ENCODE results near the gene BCAP31. TPM values are rescaled to one million over a fixed set of nuclear protein-coding genes. Genes with fewer than 3 reads are reported as not detected.

The BCAP31 gene
- total RNA-seq, 2 experiments from 2014 or later: 155 to 158 TPM

DNA sequence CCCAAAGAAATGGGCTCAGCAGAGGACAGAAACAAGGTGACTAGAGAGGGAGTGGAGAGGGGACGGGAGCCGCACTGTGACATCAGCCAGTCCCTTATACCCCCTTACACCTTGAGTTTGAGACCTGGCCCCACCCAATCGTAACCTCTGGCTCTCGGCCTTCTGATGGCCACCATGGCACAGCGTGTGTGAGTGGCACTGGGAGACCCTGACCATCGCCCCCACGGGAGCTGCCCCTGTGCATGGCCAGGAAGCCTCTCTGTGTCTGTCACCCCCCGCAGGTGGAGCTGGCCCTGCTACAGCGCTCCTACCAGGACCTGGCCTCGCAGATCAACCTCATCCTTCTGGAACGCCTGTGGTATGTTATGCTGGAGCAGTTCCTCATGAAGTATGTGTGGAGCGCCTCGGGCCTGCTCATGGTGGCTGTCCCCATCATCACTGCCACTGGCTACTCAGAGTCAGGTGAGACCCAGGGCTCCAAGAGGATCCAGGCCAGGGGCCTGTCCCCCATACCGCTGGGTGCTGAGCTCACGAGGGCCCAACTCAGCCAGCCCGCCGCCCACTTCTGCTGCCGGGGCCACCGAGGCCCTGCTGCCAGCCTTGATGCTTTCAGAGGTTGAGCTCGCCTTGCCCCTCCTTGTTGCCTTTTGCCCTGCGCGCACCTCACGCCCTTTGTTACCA, 4.9 kb upstream of the BCAP31 start:
- ATAC-seq (no peak), DNase-seq (no peak)
- Mint-ChIP-seq H3K9me3 (ENCODE audit: insufficient read depth) (peaks cover 9% of the 10 kb centered on the region), H3K27ac (no peak overlapping the region), H3K4me1 (ENCODE audit: low read depth) (peaks cover 39% of the 10 kb centered on the region), H3K36me3 (ENCODE audit: low read depth) (peaks cover 23% of the 10 kb centered on the region), H3K4me3 (no peak overlapping the region), H3K27me3 (ENCODE audit: low read depth) (no peaks in the 10 kb centered on the region)
- ChIA-PET CTCF (no interaction called here), POLR2A (no interaction called here)

DNA sequence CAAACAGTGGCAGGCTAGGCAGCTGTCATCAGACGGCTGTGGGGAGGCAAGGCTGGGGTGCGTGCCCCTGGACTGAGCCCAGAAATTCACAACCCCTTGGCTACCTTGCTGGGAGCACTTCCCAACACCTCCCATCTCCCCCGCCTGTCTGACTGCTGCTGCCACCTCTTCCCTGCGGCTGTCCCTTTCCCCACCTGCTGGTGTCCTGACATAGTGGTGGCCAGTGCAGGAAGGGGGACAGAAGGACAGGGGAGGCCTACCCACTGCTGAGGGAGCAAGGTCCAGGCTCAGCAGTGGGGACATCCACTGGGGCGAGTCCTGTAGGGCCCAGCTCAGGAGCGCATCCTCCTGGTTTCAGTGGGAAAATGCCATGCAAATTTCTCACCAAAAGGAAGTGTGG, 3.9 kb upstream of the BCAP31 start:
- ATAC-seq (no peak), DNase-seq (no peak)
- no peaks in the 10 kb centered on the region for H3K27me3 Mint-ChIP-seq (ENCODE audit: low read depth)
- POLR2A ChIA-PET: interaction anchor here (1.5 to 1.9 kb wide), 2 partner anchors 12 to 197 kb away, joined by 4 to 5 read pairs; partner anchors contain the start of gene ARHGAP4
- H3K36me3 Mint-ChIP-seq (ENCODE audit: low read depth): peaks cover 26% of the 10 kb centered on the region
- H3K9me3 Mint-ChIP-seq (ENCODE audit: insufficient read depth): peaks cover 9% of the 10 kb centered on the region
- peaks cover 39% of the 10 kb centered on the region for H3K4me1 Mint-ChIP-seq (ENCODE audit: low read depth)
- CTCF ChIA-PET: interaction anchor here (1.2 kb wide), 2 partner anchors 8 to 16 kb away, joined by 3 to 4 read pairs; no protein-coding TSS in a partner anchor
- H3K27ac Mint-ChIP-seq: peak overlapping the region; percentile 83
- H3K4me3 Mint-ChIP-seq: peak overlapping the region; percentile 66

- Mint-ChIP-seq H3K4me1 (ENCODE audit: low read depth) (peaks cover 41% of the 10 kb centered on the region), H3K9me3 (ENCODE audit: insufficient read depth) (peaks cover 9% of the 10 kb centered on the region), H3K4me3 (peak overlapping the region; percentile 66), H3K36me3 (ENCODE audit: low read depth) (peaks cover 31% of the 10 kb centered on the region), H3K27ac (peak overlapping the region; percentile 83), H3K27me3 (ENCODE audit: low read depth) (no peaks in the 10 kb centered on the region)
- POLR2A ChIA-PET: interaction anchor here (0.7 to 1.9 kb wide), 3 partner anchors 12 to 240 kb away, joined by 3 to 5 read pairs (median 4); partner anchors contain the start of gene ARHGAP4
- ATAC-seq: no peak
- CTCF ChIA-PET: interaction anchor here (1.0 to 1.2 kb wide), 4 partner anchors 9 to 87 kb away, joined by 3 to 4 read pairs (median 3); no protein-coding TSS in a partner anchor
- DNase-seq: no peak
Observed at GRCh38 chrX:153727123-153727931, 3.1 kb upstream of the BCAP31 start.

GRCh38 chrX:153726286-153727122, 2.3 kb upstream of the BCAP31 start:
- DNase-seq (peak; percentile 66), ATAC-seq (peak; percentile 9)
- peaks cover 4% of the 10 kb centered on the region for H3K9me3 Mint-ChIP-seq (ENCODE audit: insufficient read depth)
- H3K36me3 Mint-ChIP-seq (ENCODE audit: low read depth): peaks cover 28% of the 10 kb centered on the region
- ChIA-PET POLR2A (interaction anchor here (0.7 to 1.9 kb wide), 3 partner anchors 13 to 241 kb away, joined by 3 to 5 read pairs (median 4); partner anchors contain the start of gene ARHGAP4), CTCF (interaction anchor here (1.0 to 1.2 kb wide), 4 partner anchors 8 to 88 kb away, joined by 3 to 5 read pairs (median 3); no protein-coding TSS in a partner anchor)
- H3K27me3 Mint-ChIP-seq (ENCODE audit: low read depth): no peaks in the 10 kb centered on the region
- peak overlapping the region; percentile 83 for H3K27ac Mint-ChIP-seq
- peaks cover 38% of the 10 kb centered on the region for H3K4me1 Mint-ChIP-seq (ENCODE audit: low read depth)
- H3K4me3 Mint-ChIP-seq: peak overlapping the region; percentile 66

GRCh38 chrX:153725832-153726285, 1.7 kb upstream of the BCAP31 start:
- Mint-ChIP-seq H3K27me3 (ENCODE audit: low read depth) (no peaks in the 10 kb centered on the region), H3K36me3 (ENCODE audit: low read depth) (peaks cover 23% of the 10 kb centered on the region), H3K4me1 (ENCODE audit: low read depth) (peaks cover 31% of the 10 kb centered on the region), H3K9me3 (ENCODE audit: insufficient read depth) (no peaks in the 10 kb centered on the region), H3K4me3 (peak overlapping the region; percentile 66), H3K27ac (peak overlapping the region; percentile 83)
- no peak for ATAC-seq
- CTCF ChIA-PET: interaction anchor here (1.0 to 1.2 kb wide), 2 partner anchors 9 to 38 kb away, joined by 3 to 5 read pairs; no protein-coding TSS in a partner anchor
- POLR2A ChIA-PET: no interaction called here
- no peak for DNase-seq

- ChIA-PET CTCF (no interaction called here), POLR2A (no interaction called here)
- peak; percentile 4 for ATAC-seq
- H3K4me1 Mint-ChIP-seq (ENCODE audit: low read depth): peaks cover 28% of the 10 kb centered on the region
- peak overlapping the region; percentile 77 for H3K27ac Mint-ChIP-seq
- DNase-seq: peak; percentile 34
- peak overlapping the region; percentile 71 for H3K4me3 Mint-ChIP-seq
- H3K36me3 Mint-ChIP-seq (ENCODE audit: low read depth): peaks cover 25% of the 10 kb centered on the region
- H3K9me3 Mint-ChIP-seq (ENCODE audit: insufficient read depth): no peaks in the 10 kb centered on the region
- no peaks in the 10 kb centered on the region for H3K27me3 Mint-ChIP-seq (ENCODE audit: low read depth)
Observed at GRCh38 chrX:153725039-153725831, 1.0 kb upstream of the BCAP31 start.

DNA sequence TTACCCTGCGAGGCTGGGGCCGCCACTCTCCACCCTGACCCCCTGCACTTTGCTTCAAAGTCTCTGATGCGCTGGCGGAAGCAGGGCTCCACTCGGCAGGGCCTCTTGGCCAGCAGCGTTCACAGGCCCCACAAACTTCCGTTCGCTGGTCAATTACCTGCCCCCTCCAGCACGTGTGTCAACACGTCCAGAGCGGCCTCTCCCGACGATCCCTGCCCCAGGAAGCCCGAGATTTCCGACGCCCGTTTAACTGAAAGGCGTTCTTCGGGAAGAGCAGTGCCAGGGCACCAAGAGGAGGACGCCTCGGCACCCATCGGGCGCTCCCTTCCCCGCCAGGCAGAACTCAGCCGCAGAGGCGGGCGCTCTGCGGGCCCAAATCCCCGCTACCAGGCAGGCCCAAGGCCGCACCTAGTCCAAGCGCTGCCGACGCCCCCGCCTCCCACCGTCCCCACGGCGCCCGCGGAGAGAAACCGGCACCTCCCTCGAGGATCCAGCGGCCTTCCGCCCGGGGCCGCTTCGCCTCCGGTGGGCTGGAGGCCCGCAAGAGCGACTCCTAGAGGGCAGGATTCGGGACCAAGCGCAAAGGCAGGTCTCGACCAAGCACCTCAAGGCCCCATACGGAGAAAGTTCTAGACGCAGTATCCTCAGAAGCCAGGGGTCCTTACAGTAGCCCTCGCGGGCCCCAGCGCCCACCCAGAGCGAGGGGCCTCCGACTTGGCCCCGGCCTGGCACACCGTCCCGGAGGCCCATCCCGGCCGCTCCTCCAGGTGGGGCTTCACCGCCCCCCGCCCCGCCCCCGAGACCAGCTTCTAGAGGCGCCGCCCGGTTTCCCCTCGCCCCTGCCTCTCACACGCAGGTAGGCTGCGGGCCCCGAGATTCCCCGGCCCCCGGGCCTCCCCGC, 586 bp downstream of the BCAP31 start:
- POLR2A ChIA-PET: no interaction called here
- peak overlapping the region; percentile 88 for H3K4me3 Mint-ChIP-seq
- H3K9me3 Mint-ChIP-seq (ENCODE audit: insufficient read depth): no peaks in the 10 kb centered on the region
- ATAC-seq (peak; percentile 37), DNase-seq (peak; percentile 60)
- no peaks in the 10 kb centered on the region for H3K27me3 Mint-ChIP-seq (ENCODE audit: low read depth)
- CTCF ChIA-PET: interaction anchor here (1.0 kb wide), 1 partner anchor 16 kb away, joined by 3 read pairs; no protein-coding TSS in a partner anchor
- H3K27ac Mint-ChIP-seq: peak overlapping the region; percentile 86
- peaks cover 33% of the 10 kb centered on the region for H3K4me1 Mint-ChIP-seq (ENCODE audit: low read depth)
- peaks cover 26% of the 10 kb centered on the region for H3K36me3 Mint-ChIP-seq (ENCODE audit: low read depth)

GRCh38 chrX:153722704-153723350, 1.4 kb downstream of the BCAP31 start:
- POLR2A ChIA-PET: no interaction called here
- no peaks in the 10 kb centered on the region for H3K9me3 Mint-ChIP-seq (ENCODE audit: insufficient read depth)
- H3K27me3 Mint-ChIP-seq (ENCODE audit: low read depth): no peaks in the 10 kb centered on the region
- H3K4me1 Mint-ChIP-seq (ENCODE audit: low read depth): peaks cover 32% of the 10 kb centered on the region
- CTCF ChIA-PET: interaction anchor here (1.0 kb wide), 1 partner anchor 15 kb away, joined by 3 read pairs; no protein-coding TSS in a partner anchor
- DNase-seq (no peak), ATAC-seq (no peak)
- H3K4me3 Mint-ChIP-seq: peak overlapping the region; percentile 88
- H3K36me3 Mint-ChIP-seq (ENCODE audit: low read depth): peaks cover 25% of the 10 kb centered on the region
- peak overlapping the region; percentile 86 for H3K27ac Mint-ChIP-seq

DNA sequence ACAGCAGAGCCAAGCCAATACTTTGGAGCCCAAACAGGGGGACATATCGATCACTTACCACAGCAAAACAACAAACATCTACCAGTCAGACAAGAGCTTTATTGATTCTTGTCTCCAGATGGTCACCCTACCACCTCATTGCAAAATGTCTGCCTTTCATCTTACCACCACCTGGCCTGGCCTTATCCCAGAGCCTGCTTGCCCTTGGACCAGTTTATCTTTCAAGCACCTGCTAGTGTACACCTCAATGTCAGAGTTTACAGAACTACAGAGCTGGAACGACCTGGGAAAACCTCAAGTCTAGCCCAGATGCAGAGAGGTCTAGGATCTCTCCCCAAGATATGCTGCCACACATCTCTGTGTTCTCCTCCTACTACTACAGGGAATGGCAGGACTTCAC, 4.5 kb downstream of the BCAP31 start:
- no peaks in the 10 kb centered on the region for H3K9me3 Mint-ChIP-seq (ENCODE audit: insufficient read depth)
- H3K4me3 Mint-ChIP-seq: no peak overlapping the region
- ChIA-PET CTCF (interaction anchor here (0.8 to 0.9 kb wide), 2 partner anchors 58 to 873 kb away, joined by 3 read pairs; no protein-coding TSS in a partner anchor), POLR2A (interaction anchor here (0.8 kb wide), 1 partner anchor 10 kb away, joined by 3 read pairs; no protein-coding TSS in a partner anchor)
- ATAC-seq (no peak), DNase-seq (no peak)
- no peaks in the 10 kb centered on the region for H3K27me3 Mint-ChIP-seq (ENCODE audit: low read depth)
- peaks cover 13% of the 10 kb centered on the region for H3K4me1 Mint-ChIP-seq (ENCODE audit: low read depth)
- peaks cover 37% of the 10 kb centered on the region for H3K36me3 Mint-ChIP-seq (ENCODE audit: low read depth)
- no peak overlapping the region for H3K27ac Mint-ChIP-seq

Measured in activated CD8-positive, alpha-beta T cell treated with anti-CD3 and anti-CD28 coated beads, Interleukin-2, amount 10 ng/mL, durations not matched to agents 7 days and 5 days (primary cell).